ENCODE results near the gene CELSR1. TPM values are rescaled to one million over a fixed set of nuclear protein-coding genes. Genes with fewer than 3 reads are reported as not detected.
"Not testable (repeated sequence)": the region's sequence is repeated elsewhere in the genome, so short reads cannot be mapped to it uniquely, and the experiment has no call there.

CELSR1 gene
- total RNA-seq, 1 experiment from 2014 or later, result 14.2 TPM

- H3F3A ChIP-seq (ENCODE audit: low read length, unreplicated experiment), result peaks cover 3% of the 10 kb centered on the region
- no peak overlapping the region for H3K9ac ChIP-seq (ENCODE audit: low read length)
- H2AFZ ChIP-seq (ENCODE audit: low read length), result no peak overlapping the region
- intact Hi-C loops (cut with micrococcal nuclease), result no loop called here
- DNase-seq (no peak), ATAC-seq (no peak)
- H3K4me2 ChIP-seq (ENCODE audit: low read length), result no peak overlapping the region
- no peaks in the 10 kb centered on the region for H3K27me3 ChIP-seq (ENCODE audit: low read length)
- CTCF ChIA-PET, result no interaction called here
- peaks cover 6% of the 10 kb centered on the region; the same call in 1 of the 2 replicates for H3K79me2 ChIP-seq (ENCODE audit: low read length)
- peak overlapping the region; percentile 67; the same call in 1 of the 2 replicates for H3K27ac ChIP-seq (ENCODE audit: low read length)
- H3K4me1 ChIP-seq (ENCODE audit: insufficient read depth, low read length), result peaks cover 25% of the 10 kb centered on the region
- H3K9me2 ChIP-seq (replicated peaks; ENCODE audit: low read length), result no peaks in the 10 kb centered on the region
- H3K4me3 ChIP-seq (ENCODE audit: low read length), result no peak overlapping the region
- TF ChIP-seq EZH2 (IDR thresholded peaks at IDR 0.05; ENCODE audit: low read length, unreplicated experiment) (no peak), CTCF (conservative IDR thresholded peaks at IDR 0.05; ENCODE audit: low read depth, low read length) (no peak), EZH2phosphoT487 (IDR thresholded peaks at IDR 0.05; ENCODE audit: borderline replicate concordance, low read length) (no peak)
- no peaks in the 10 kb centered on the region for H4K20me1 ChIP-seq (ENCODE audit: low read length)
- no peaks in the 10 kb centered on the region for H3K36me3 ChIP-seq (ENCODE audit: low read depth, low read length)
- H3K9me3 ChIP-seq (ENCODE audit: low read length), result no peaks in the 10 kb centered on the region
- BruUV-seq (replicated peaks), result no TSS peak
- POLR2A ChIA-PET (ENCODE audit: unreplicated experiment), result no interaction called here
Measured at GRCh38 chr22:46502440-46503175, 34.8 kb downstream of the CELSR1 start.

- H3K27ac ChIP-seq (ENCODE audit: low read length), result peak overlapping the region; percentile 67
- ATAC-seq, result peak; percentile 93
- POLR2A ChIA-PET (ENCODE audit: unreplicated experiment), result no interaction called here
Measured at GRCh38 chr22:46501701-46502100, 35.7 kb downstream of the CELSR1 start.

GRCh38 chr22:46501265-46501664, 36.2 kb downstream of the CELSR1 start:
- H3K4me3 ChIP-seq (ENCODE audit: low read length), result not testable (repeated sequence)

More at GRCh38 chr22:46501701-46502100, 35.7 kb downstream of the CELSR1 start:
- Histone ChIP-seq H4K20me1 (ENCODE audit: low read length) (no peaks in the 10 kb centered on the region), H3F3A (ENCODE audit: low read length, unreplicated experiment) (peaks cover 3% of the 10 kb centered on the region), H2AFZ (ENCODE audit: low read length) (no peak overlapping the region), H3K27me3 (ENCODE audit: low read length) (no peaks in the 10 kb centered on the region), H3K4me2 (ENCODE audit: low read length) (peak overlapping the region; percentile 47), H3K36me3 (ENCODE audit: low read depth, low read length) (no peaks in the 10 kb centered on the region), H3K79me2 (ENCODE audit: low read length) (peaks cover 6% of the 10 kb centered on the region; the same call in 1 of the 2 replicates), H3K9ac (ENCODE audit: low read length) (no peak overlapping the region), H3K9me3 (ENCODE audit: low read length) (no peaks in the 10 kb centered on the region), H3K9me2 (replicated peaks; ENCODE audit: low read length) (no peaks in the 10 kb centered on the region), H3K4me3 (ENCODE audit: low read length) (no peak overlapping the region; the same call in 1 of the 2 replicates), H3K4me1 (ENCODE audit: insufficient read depth, low read length) (peaks cover 25% of the 10 kb centered on the region)
- TF ChIP-seq CTCF (conservative IDR thresholded peaks at IDR 0.05; ENCODE audit: low read depth, low read length), result no peak
- no peak for TF ChIP-seq EZH2phosphoT487 (IDR thresholded peaks at IDR 0.05; ENCODE audit: borderline replicate concordance, low read length)
- TF ChIP-seq EZH2 (IDR thresholded peaks at IDR 0.05; ENCODE audit: low read length, unreplicated experiment), result no peak
- BruUV-seq (replicated peaks), result no TSS peak
- intact Hi-C loops (cut with micrococcal nuclease), result no loop called here
- peak; percentile 75 for DNase-seq
- CTCF ChIA-PET, result no interaction called here

More at GRCh38 chr22:46501265-46501664, 36.2 kb downstream of the CELSR1 start:
- peak; percentile 10; the same call in 1 of the 2 replicates for ATAC-seq
- H3K27me3 ChIP-seq (ENCODE audit: low read length); H3K79me2 ChIP-seq (ENCODE audit: low read length); H3K9ac ChIP-seq (ENCODE audit: low read length); H3F3A ChIP-seq (ENCODE audit: low read length, unreplicated experiment); BruUV-seq (replicated peaks); H4K20me1 ChIP-seq (ENCODE audit: low read length); H3K9me3 ChIP-seq (ENCODE audit: low read length); H3K9me2 ChIP-seq (replicated peaks; ENCODE audit: low read length); H3K36me3 ChIP-seq (ENCODE audit: low read depth, low read length); DNase-seq; CTCF ChIA-PET; H2AFZ ChIP-seq (ENCODE audit: low read length); intact Hi-C loops (cut with micrococcal nuclease); POLR2A ChIA-PET (ENCODE audit: unreplicated experiment): not testable (repeated sequence)
- Histone ChIP-seq H3K4me2 (ENCODE audit: low read length) (peak overlapping the region; percentile 47), H3K27ac (ENCODE audit: low read length) (peak overlapping the region; percentile 67), H3K4me1 (ENCODE audit: insufficient read depth, low read length) (peaks cover 25% of the 10 kb centered on the region)

Measured in PC-3 (cell line).